ENCODE results near the gene PPP1R12B. TPM values are rescaled to one million over a fixed set of nuclear protein-coding genes. Genes with fewer than 3 reads are reported as not detected.
"Not testable (repeated sequence)": the region's sequence is repeated elsewhere in the genome, so short reads cannot be mapped to it uniquely, and the experiment has no call there.

PPP1R12B gene
- total RNA-seq, 2 donors from 2014 or later = 18.2 to 33.0 TPM

- H3K27me3 ChIP-seq; H3K4me3 ChIP-seq; intact Hi-C loops (cut with DNase I); H3K36me3 ChIP-seq (replicated peaks in 1 of 2; ENCODE audit: insufficient read depth in 1 of 2, low read depth in 2 of 2); H3K9me3 ChIP-seq: not testable (repeated sequence)
- peak; percentile 62 for ATAC-seq
- DNase-seq = peak in 1 of 4 donors; percentile 40
- TF ChIP-seq CTCF (IDR thresholded peaks at IDR 0.05) = peak in 6 of 7 experiments; percentile 22 to 77 (median 56)
- Histone ChIP-seq H3K4me1 (peaks cover 55% of the 10 kb centered on the region), H3K27ac (peak overlapping the region in 1 of 4 donors; percentile 20)
- WGBS, 2 donors = 8 to 15% methylated on average over 4 of the region's 4 CpGs
These were observed 115.7 kb downstream of the PPP1R12B start for GRCh38 chr1:202464153-202464742.

GRCh38 chr1:202465644-202466270 lies 117.3 kb downstream of the PPP1R12B start:
- H3K4me3 ChIP-seq; intact Hi-C loops (cut with DNase I); H3K36me3 ChIP-seq (replicated peaks in 1 of 2; ENCODE audit: insufficient read depth in 1 of 2, low read depth in 2 of 2); H3K27me3 ChIP-seq; H3K9me3 ChIP-seq; DNase-seq: not testable (repeated sequence)
- Histone ChIP-seq H3K27ac (peak overlapping the region in 3 of 4 donors; percentile 44 to 65 (median 59)), H3K4me1 (peaks cover 44% of the 10 kb centered on the region)
- WGBS, 2 donors = 8 to 20% methylated on average over 3 of the region's 3 CpGs
- ATAC-seq = peak; percentile 46

GRCh38 chr1:202466339-202466738 lies 117.8 kb downstream of the PPP1R12B start:
- H3K36me3 ChIP-seq (replicated peaks in 1 of 2; ENCODE audit: insufficient read depth in 1 of 2, low read depth in 2 of 2); H3K27me3 ChIP-seq; H3K9me3 ChIP-seq; intact Hi-C loops (cut with DNase I); ATAC-seq; H3K4me3 ChIP-seq; DNase-seq: not testable (repeated sequence)
- Histone ChIP-seq H3K27ac (peak overlapping the region in 3 of 4 donors; percentile 44 to 65 (median 59)), H3K4me1 (peaks cover 44% of the 10 kb centered on the region)

GRCh38 chr1:202467381-202467780 lies 118.9 kb downstream of the PPP1R12B start:
- DNase-seq; H3K27me3 ChIP-seq; H3K4me3 ChIP-seq; intact Hi-C loops (cut with DNase I); H3K9me3 ChIP-seq; H3K36me3 ChIP-seq (replicated peaks in 1 of 2; ENCODE audit: insufficient read depth in 1 of 2, low read depth in 2 of 2); H3K27ac ChIP-seq; ATAC-seq: not testable (repeated sequence)
- peaks cover 35% of the 10 kb centered on the region for H3K4me1 ChIP-seq
- WGBS, 2 donors = 88 to 100% methylated on average over 1 to 3 of the region's 3 CpGs

GRCh38 chr1:202468695-202469094 lies 120.2 kb downstream of the PPP1R12B start:
- DNase-seq = peak in 2 of 4 donors; percentile 15
- H3K9me3 ChIP-seq; H3K27me3 ChIP-seq; H3K36me3 ChIP-seq (replicated peaks in 1 of 2; ENCODE audit: insufficient read depth in 1 of 2, low read depth in 2 of 2); H3K4me3 ChIP-seq; intact Hi-C loops (cut with DNase I); ATAC-seq: not testable (repeated sequence)
- Histone ChIP-seq H3K27ac (peak overlapping the region in 1 of 4 donors; percentile 34), H3K4me1 (peaks cover 27% of the 10 kb centered on the region)
- WGBS, 2 donors = 94 to 97% methylated on average over 3 of the region's 3 CpGs

- intact Hi-C loops (cut with DNase I); H3K4me3 ChIP-seq; DNase-seq; H3K9me3 ChIP-seq; H3K27me3 ChIP-seq; H3K36me3 ChIP-seq (replicated peaks in 1 of 2; ENCODE audit: insufficient read depth in 1 of 2, low read depth in 2 of 2): not testable (repeated sequence)
- H3K27ac ChIP-seq = peak overlapping the region in 2 of 4 donors; percentile 13 to 34
- peak; percentile 53 for ATAC-seq
- 34 to 35% methylated on average over 1 of the region's 1 CpG for WGBS, 2 donors
- H3K4me1 ChIP-seq = peaks cover 27% of the 10 kb centered on the region
These were observed 120.6 kb downstream of the PPP1R12B start for GRCh38 chr1:202469123-202469522.

GRCh38 chr1:202471246-202471645 lies 122.7 kb downstream of the PPP1R12B start:
- Histone ChIP-seq H3K9me3 (no peaks in the 10 kb centered on the region), H3K27ac (no peak overlapping the region), H3K27me3 (no peaks in the 10 kb centered on the region), H3K4me3 (no peak overlapping the region), H3K36me3 (replicated peaks in 1 of 2; ENCODE audit: insufficient read depth in 1 of 2, low read depth in 2 of 2) (no peaks in the 10 kb centered on the region), H3K4me1 (peaks cover 14% of the 10 kb centered on the region)
- 92% methylated on average over 3 of the region's 3 CpGs for WGBS, 2 donors
- no peak for DNase-seq
- ATAC-seq = no peak
- intact Hi-C loops (cut with DNase I) = no loop called here
- TF ChIP-seq POLR2A (IDR thresholded peaks at IDR 0.05) (no peak), CTCF (IDR thresholded peaks at IDR 0.05) (no peak)

- H3K4me3 ChIP-seq; H3K36me3 ChIP-seq (replicated peaks in 1 of 2; ENCODE audit: insufficient read depth in 1 of 2, low read depth in 2 of 2); intact Hi-C loops (cut with DNase I); ATAC-seq; H3K27ac ChIP-seq; DNase-seq; H3K9me3 ChIP-seq; H3K4me1 ChIP-seq; H3K27me3 ChIP-seq: not testable (repeated sequence)
- 75 to 96% methylated on average over 2 of the region's 2 CpGs for WGBS, 2 donors
These were observed 124.0 kb downstream of the PPP1R12B start for GRCh38 chr1:202472347-202473124.

- ATAC-seq; DNase-seq; H3K9me3 ChIP-seq; H3K27ac ChIP-seq; H3K27me3 ChIP-seq; H3K36me3 ChIP-seq (replicated peaks in 1 of 2; ENCODE audit: insufficient read depth in 1 of 2, low read depth in 2 of 2); intact Hi-C loops (cut with DNase I); H3K4me3 ChIP-seq; H3K4me1 ChIP-seq: not testable (repeated sequence)
- WGBS, 2 donors = 86 to 87% methylated on average over 6 of the region's 6 CpGs
These were observed 125.0 kb downstream of the PPP1R12B start for GRCh38 chr1:202473266-202474045.

Measured in body of pancreas (tissue), 4 donors.